Rectal smooth muscle tissue (tissue), 1 donor: Measurements from ENCODE around the gene AHSG.

Experiments used
- H3K27ac ChIP-seq: one replicate; pipeline ENCODE4 v1.7.0; 2013; ENCODE audit warnings: low read depth, low read length, inconsistent platforms
- H3K27me3 ChIP-seq: one replicate; pipeline ENCODE4 v1.7.0; 2013; ENCODE audit warnings: low read length; ENCODE audit not compliant: control insufficient read depth, insufficient read depth
- H3K36me3 ChIP-seq: one replicate; pipeline ENCODE4 v1.7.0; 2013; ENCODE audit warnings: low read length; ENCODE audit not compliant: control insufficient read depth, insufficient read depth
- H3K4me1 ChIP-seq: one replicate; pipeline ENCODE4 v1.7.0; 2013; ENCODE audit warnings: low read length; ENCODE audit not compliant: control insufficient read depth, insufficient read depth
- H3K4me3 ChIP-seq: one replicate; pipeline ENCODE4 v1.7.0; 2013; ENCODE audit warnings: low read length
- H3K9ac ChIP-seq: one replicate; pipeline ENCODE4 v1.7.0; 2013; ENCODE audit warnings: low read length

The AHSG gene

DNA sequence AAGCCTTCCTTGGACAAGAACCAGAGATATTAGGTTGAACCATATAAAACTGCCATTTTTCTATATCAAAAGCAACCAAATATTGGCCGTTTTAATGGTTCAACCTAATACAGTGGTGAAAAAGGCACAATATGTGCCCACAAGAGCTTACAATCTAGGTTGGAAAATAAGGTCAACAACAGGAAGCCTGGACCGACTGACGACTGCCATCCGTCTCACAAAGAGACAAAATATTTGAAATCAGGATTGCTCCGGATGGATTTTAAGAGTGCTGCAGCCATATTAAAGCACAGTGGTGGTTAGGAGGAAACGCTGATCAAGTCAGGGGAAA, 1.4 kb downstream of the AHSG start:
- no peak overlapping the region for H3K9ac ChIP-seq
- H3K27ac ChIP-seq: no peak overlapping the region
- no peaks in the 10 kb centered on the region for H3K4me1 ChIP-seq
- H3K27me3 ChIP-seq: no peaks in the 10 kb centered on the region
- H3K4me3 ChIP-seq: no peak overlapping the region
- H3K36me3 ChIP-seq: no peaks in the 10 kb centered on the region

DNA sequence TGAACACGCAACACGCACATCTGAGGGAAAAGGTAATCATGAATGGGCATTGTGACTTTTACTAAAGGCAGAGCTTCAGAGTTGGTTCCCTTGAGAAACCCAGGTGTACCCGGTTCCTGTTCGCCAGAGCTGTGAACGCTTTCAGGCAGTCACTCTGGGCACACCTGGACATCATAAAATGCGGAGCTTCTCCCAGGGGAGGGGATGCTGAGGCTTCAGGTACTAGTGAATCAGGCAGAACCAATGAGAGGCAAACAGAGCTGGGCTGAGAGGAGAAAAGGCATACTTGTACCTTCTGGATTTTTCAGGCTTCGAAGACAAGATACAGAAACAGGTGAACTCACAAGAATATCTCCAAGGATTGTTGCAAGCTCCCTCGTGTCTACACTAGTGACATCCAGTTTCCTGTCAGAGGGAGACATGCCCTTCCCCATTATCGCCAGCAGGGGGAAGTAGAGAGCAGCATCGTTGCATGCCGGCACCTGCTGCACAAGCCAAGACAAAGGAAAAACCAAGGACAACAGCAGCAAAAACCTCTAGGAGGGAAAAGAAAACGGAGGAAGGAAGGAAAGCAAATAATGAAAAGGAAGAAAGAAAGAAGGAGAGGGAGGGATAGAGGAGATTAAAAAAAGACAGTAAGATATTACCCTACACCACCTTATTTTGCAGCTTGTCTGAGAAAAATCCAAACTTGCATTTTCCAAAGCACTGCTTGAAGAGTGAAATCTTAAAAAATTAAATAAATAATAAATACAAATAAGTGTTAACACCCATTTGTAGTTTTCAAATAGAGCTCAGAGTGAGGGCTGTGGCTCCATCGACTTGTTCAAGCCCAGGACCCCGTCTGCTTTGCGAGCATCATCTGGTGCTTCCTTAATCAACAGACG, 2.0 kb downstream of the AHSG start:
- H3K36me3 ChIP-seq: no peaks in the 10 kb centered on the region
- H3K27me3 ChIP-seq: no peaks in the 10 kb centered on the region
- H3K27ac ChIP-seq: no peak overlapping the region
- no peak overlapping the region for H3K9ac ChIP-seq
- no peaks in the 10 kb centered on the region for H3K4me1 ChIP-seq
- no peak overlapping the region for H3K4me3 ChIP-seq

DNA sequence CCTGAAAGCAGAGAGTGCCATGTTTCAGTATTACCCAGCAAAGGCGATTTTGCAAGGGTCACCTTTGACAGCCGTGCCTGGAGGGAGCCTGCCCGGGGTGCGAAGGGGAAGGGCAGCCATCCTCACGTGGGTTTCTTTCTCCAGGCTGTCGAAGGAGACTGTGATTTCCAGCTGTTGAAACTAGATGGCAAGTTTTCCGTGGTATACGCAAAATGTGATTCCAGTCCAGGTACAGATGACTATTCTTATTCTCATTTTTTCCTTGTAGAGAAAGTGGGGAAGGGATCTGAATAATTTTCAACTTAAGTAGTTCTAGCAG, 3.4 kb downstream of the AHSG start:
- Histone ChIP-seq H3K4me3 (no peak overlapping the region), H3K27me3 (no peaks in the 10 kb centered on the region), H3K9ac (no peak overlapping the region), H3K36me3 (no peaks in the 10 kb centered on the region), H3K4me1 (no peaks in the 10 kb centered on the region), H3K27ac (no peak overlapping the region)

DNA sequence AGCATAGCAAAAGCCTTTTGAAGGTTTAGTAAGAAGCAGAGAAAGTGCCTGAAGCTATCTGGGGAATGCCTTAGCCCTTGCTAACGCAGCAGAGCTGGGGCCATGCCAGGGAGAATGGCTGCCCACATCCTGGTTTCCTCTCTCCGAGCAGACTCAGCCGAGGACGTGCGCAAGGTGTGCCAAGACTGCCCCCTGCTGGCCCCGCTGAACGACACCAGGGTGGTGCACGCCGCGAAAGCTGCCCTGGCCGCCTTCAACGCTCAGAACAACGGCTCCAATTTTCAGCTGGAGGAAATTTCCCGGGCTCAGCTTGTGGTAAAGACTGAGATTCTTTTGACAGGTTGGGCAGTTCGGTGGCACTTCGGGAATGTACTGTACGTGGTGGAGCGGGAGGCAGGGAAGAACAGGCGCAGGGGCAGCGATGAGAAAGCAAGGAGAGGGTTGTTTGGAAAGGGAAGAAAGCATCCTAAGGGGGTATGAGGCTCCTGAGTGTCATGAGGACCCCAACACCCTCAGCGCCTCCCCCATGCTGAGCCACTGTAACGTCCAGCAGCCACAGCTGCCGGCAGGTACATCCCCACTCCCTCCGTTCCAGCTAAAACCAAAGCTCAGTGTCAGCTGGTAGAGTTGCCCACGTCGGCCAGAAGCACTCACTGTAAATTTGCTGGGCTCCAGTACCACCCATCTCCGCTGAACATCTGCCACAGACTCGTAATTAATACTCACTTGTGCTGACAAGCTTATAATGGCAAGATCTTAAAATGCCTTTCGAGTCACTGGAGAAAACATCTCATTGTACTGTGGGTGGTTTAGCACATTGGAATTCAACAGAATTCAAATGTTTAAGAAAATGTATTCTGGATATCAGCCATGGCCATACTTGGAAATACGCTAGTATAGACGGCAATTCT, 4.4 kb downstream of the AHSG start:
- no peak overlapping the region for H3K9ac ChIP-seq
- no peaks in the 10 kb centered on the region for H3K36me3 ChIP-seq
- H3K4me3 ChIP-seq: peak overlapping the region; percentile 46
- H3K27ac ChIP-seq: no peak overlapping the region
- H3K27me3 ChIP-seq: no peaks in the 10 kb centered on the region
- H3K4me1 ChIP-seq: no peaks in the 10 kb centered on the region

DNA sequence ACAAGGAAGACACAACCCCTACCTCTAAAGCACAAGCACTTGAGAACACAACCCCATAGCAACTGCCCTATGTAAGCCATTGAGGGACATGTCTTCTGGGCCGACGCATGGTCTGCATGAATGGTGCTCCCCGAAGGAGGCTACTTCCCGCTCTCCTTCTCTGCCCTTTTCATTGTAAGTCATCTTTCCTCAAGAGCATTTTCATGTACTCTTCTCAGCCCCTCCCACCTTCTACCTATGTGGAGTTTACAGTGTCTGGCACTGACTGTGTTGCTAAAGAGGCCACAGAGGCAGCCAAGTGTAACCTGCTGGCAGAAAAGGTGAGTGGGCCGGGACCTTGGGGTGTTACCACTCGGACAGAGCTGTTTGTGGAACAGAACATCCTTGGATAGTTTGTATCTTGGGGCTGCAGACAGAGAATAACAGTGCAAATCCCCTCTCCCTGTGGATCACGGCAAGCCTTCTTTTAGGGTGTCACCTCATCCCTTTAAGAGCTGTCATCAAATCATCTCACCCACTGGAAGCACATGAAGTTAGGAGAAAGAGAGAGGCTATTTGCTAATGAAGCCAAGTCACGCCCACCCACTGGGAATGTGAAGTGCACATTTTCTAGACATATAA, 5.6 kb downstream of the AHSG start:
- no peak overlapping the region for H3K9ac ChIP-seq
- H3K4me3 ChIP-seq: no peak overlapping the region
- H3K27me3 ChIP-seq: no peaks in the 10 kb centered on the region
- no peak overlapping the region for H3K27ac ChIP-seq
- H3K36me3 ChIP-seq: no peaks in the 10 kb centered on the region
- no peaks in the 10 kb centered on the region for H3K4me1 ChIP-seq

DNA sequence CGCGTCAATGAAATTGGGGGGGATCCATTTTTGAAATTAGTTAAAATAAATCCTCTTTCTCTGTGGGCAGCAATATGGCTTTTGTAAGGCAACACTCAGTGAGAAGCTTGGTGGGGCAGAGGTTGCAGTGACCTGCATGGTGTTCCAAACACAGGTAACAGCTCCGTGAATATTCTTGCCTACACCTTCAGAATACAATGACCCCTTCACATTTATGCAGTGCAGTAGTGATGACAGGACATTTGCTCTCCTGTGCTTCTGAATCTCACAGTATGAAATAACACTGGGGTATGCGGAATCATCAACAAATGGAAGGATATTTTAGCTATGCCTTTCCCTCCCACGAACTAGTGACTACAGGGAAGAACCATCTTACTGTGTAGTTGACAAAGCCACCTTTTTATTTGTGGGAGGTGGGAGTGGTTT, 6.9 kb downstream of the AHSG start:
- Histone ChIP-seq H3K4me3 (no peak overlapping the region), H3K27me3 (no peaks in the 10 kb centered on the region), H3K4me1 (no peaks in the 10 kb centered on the region), H3K9ac (no peak overlapping the region), H3K27ac (no peak overlapping the region), H3K36me3 (no peaks in the 10 kb centered on the region)

DNA sequence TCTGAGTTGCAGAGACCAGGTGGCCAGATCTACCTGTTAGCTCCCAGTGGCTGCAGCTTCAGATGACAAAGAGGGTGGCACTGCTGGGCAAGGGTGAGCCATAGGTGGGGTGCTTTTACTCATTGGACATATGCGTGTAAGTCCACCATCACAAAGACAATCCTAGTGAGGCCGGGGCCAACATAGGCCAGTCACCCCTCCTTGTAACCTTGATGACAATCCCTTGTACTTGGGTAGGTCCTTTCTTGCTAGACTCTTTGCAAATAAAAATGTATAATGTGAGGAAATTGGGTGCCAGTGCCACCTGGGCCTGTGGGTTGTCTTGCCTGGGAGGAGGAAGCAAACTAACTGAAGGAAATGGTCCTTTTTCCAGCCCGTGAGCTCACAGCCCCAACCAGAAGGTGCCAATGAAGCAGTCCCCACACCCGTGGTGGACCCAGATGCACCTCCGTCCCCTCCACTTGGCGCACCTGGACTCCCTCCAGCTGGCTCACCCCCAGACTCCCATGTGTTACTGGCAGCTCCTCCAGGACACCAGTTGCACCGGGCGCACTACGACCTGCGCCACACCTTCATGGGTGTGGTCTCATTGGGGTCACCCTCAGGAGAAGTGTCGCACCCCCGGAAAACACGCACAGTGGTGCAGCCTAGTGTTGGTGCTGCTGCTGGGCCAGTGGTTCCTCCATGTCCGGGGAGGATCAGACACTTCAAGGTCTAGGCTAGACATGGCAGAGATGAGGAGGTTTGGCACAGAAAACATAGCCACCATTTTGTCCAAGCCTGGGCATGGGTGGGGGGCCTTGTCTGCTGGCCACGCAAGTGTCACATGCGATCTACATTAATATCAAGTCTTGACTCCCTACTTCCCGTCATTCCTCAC, 7.6 kb downstream of the AHSG start:
- Histone ChIP-seq H3K27me3 (no peaks in the 10 kb centered on the region), H3K27ac (no peak overlapping the region), H3K9ac (no peak overlapping the region), H3K36me3 (no peaks in the 10 kb centered on the region), H3K4me1 (no peaks in the 10 kb centered on the region), H3K4me3 (no peak overlapping the region)

DNA sequence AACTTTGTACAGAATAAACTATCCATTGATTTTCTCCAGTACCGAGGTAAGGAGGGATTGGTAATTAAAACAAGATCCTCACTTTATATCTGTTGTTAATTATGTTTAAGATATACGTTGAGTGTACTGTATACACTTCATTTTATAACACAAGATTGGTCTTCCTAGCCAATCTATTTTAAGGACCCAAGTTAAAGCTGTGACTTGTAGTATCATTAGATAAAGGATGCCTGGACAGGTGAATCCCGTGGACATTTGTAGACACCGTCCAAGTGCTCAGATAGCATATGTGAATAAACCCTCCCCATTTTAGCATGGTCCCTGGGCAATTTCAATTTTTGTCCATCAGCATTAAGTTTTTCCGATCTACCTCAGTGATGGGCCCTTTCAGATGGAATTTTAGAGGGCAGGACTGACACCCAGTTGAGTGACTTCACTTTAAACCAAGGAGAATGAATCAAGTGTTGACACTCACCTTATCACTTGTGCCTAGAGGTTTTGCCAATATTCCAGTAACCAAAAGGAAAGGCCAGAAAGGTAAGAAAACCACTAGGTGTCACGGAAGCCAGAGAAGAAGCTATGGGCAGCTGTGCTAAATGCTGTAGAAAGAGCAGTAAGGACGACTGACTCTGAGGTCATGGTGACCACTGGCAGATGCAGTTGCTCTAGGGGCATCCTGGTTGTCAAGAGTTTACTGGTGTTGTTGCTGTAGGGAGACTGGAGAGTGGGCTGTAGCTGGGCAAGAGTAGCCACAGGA, 9.2 kb downstream of the AHSG start:
- no peak overlapping the region for H3K27ac ChIP-seq
- H3K4me3 ChIP-seq: no peak overlapping the region
- H3K27me3 ChIP-seq: no peaks in the 10 kb centered on the region
- H3K36me3 ChIP-seq: no peaks in the 10 kb centered on the region
- H3K4me1 ChIP-seq: no peaks in the 10 kb centered on the region
- no peak overlapping the region for H3K9ac ChIP-seq

DNA sequence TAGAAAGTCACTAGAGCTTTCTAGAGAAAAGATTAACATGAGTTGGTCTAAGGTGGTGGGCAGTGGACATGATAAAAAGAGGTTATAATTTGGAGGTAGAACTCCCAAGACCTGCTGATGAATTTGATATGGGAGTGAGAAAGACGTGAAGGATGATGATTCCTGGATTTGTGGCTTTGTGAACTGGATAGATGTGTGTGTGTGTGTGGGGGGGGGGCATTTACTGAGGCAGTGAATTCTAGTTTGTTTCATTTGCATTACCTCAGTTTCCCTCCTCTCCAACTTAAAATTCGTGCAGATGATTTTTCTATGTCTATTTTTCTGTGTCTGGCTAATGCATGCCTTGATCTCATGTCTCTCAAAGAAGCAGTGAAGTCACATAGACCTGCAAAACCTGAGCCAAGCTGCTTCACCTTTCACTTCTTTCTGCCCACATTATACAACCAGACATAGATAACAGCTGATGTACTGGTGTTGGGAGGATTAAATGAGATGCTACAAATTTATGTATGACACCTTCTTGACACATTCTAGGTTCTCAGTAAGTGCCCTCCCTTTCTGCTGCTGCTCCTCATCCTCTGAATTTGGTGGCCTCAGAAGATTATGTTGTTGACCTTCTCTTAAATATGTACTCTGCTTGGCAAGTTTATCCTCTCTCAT, 9.9 kb downstream of the AHSG start:
- Histone ChIP-seq H3K4me3 (no peak overlapping the region), H3K36me3 (no peaks in the 10 kb centered on the region), H3K4me1 (no peaks in the 10 kb centered on the region), H3K27ac (no peak overlapping the region), H3K9ac (no peak overlapping the region), H3K27me3 (no peaks in the 10 kb centered on the region)

DNA sequence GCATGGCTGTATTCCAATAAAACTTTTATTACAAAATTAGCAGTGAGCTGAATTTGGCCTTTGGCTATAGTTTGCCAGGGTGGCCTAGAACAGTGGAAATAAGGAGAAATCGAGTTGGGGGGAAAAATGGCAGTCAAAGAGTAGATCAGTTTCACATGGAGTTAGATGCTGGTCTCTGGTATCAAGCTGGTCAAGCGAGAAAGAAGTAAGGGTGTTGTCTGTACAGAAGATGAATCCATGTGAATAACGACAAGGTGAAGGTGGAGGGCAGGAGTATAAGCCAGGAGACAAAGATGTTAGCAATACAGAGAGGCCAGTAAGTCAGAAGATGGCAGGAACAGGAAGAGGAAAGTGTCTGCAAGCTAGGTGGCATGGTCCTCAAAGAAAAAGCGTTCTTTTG, 11.7 kb downstream of the AHSG start:
- no peak overlapping the region for H3K27ac ChIP-seq
- H3K4me1 ChIP-seq: no peaks in the 10 kb centered on the region
- H3K9ac ChIP-seq: no peak overlapping the region
- no peak overlapping the region for H3K4me3 ChIP-seq
- H3K27me3 ChIP-seq: no peaks in the 10 kb centered on the region
- H3K36me3 ChIP-seq: no peaks in the 10 kb centered on the region

DNA sequence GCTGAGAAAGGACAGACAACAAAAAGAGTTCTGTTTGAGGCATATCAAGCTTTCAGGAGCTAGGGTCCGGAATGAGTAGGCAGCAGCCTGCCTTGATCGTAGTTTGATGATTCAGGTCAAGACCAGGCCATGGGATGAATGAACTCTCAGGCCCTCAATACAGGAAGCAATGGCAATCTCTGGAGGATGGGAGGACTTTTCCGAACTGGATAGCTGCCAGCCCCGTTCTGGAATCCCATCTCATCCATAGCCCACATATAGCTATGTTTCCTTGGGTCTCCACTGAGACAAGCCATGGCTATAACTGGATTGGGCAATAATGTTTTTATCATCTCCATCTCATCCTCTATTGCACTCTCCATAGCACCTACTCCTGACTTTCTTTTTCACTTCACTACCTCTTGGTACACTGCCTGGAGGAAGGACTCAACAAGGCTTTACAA, 12.8 kb downstream of the AHSG start:
- Histone ChIP-seq H3K36me3 (no peaks in the 10 kb centered on the region), H3K9ac (no peak overlapping the region), H3K4me1 (no peaks in the 10 kb centered on the region), H3K27ac (no peak overlapping the region), H3K4me3 (no peak overlapping the region), H3K27me3 (no peaks in the 10 kb centered on the region)
